HG02884 (cell line): ENCODE data around the gene RBM20.
"Not testable (repeated sequence)": the region's sequence is repeated elsewhere in the genome, so short reads cannot be mapped to it uniquely, and the experiment has no call there.

Source experiments
- ATAC-seq: cut with Tn5 transposase; IDR thresholded peaks from one replicate; pipeline ENCODE4 v1.9.1; 2021; ENCODE audit warnings: mild to moderate bottlenecking, moderate library complexity; ENCODE audit not compliant: unreplicated experiment

RBM20 gene

GRCh38 chr10:110643653-110644597 lies at the start of gene RBM20:
Gene RBM20 (plus strand): TSS chr10:110644336. CDS start chr10:110644455, 119 bp downstream.
- ATAC-seq, result no peak

DNA sequence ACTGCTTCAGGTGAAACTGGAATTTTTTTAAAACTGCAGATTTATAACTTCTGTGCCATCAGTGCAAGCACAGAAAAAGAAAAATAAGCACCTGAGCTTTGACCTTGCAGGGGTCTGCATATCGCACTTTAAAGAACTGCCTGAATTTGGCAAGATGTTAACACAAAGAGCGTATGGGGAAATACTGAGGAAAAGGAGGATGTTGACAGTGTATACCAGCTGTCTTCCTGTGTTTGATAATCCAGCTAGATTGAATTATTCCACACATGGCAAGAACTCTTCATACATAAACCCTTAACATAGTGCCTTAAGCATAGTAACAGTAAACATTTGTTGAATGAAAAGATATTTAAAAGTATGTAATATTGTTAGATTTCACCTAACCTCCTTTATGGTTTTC lies 46.7 kb upstream of the RBM20 start:
- ATAC-seq, result no peak

DNA sequence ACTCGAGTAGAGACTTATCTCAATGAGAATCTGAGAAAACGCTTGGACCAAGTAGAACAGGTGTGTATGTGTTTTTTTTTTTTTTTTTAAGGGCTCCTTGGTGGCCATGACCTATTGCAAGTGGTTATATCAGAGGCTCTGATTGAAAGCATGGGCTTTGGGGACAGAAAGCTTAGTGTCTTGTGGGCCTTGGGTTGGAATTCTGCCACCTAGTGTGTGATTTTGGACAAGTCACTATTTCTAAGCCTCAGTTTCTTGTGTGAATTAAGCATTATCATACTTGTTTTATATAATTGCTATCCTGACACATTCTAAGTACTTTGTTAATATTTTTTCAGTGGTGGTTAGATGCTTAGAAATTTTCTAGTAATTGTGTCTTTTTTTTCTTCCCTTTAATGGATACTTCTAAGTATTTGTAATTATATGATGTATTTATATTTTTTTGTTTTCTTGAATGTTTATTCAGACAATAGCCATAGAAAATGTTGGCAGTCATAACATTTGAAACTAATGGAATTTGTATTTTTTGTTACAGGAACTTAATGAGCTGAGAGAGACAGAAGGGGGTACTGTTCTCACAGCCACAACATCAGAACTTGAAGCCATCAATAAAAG lies 43.5 kb upstream of the RBM20 start:
- ATAC-seq, result peak; percentile 57

DNA sequence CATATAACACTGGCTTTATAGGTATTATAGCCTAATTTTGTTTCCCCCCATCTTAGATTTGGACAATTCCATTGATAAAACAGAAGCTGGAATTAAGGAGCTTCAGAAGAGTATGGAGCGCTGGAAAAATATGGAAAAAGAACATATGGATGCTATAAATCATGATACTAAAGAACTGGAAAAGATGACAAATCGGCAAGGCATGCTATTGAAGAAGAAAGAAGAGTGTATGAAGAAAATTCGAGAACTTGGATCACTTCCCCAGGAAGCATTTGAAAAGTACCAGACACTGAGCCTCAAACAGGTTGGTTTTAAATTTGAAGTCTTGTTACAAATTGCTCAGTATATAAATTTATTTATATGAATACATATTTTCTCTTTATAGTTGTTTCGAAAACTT lies 42.6 kb upstream of the RBM20 start:
- ATAC-seq, result no peak

DNA sequence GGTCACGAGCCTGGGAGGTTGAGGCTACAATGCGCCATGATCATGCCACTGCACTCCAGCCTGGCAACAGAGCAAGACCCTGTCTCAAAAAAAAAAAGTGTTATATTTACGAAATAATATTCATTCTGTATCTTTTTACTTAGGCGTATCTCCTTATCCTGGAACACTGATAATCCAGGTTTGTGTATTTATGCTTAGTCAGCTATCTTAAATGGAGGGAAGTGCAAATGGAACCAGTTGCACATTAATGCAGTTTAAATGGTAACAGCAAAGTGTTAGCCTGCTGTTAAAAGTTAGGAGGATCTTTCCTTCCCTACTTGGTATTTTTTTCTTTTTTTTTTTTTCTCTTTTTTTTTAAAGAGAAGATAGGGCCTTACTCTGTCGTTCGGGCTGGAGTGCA lies 36.0 kb upstream of the RBM20 start:
- ATAC-seq, result no peak

GRCh38 chr10:110609605-110610004 lies 34.5 kb upstream of the RBM20 start:
- no peak for ATAC-seq

DNA sequence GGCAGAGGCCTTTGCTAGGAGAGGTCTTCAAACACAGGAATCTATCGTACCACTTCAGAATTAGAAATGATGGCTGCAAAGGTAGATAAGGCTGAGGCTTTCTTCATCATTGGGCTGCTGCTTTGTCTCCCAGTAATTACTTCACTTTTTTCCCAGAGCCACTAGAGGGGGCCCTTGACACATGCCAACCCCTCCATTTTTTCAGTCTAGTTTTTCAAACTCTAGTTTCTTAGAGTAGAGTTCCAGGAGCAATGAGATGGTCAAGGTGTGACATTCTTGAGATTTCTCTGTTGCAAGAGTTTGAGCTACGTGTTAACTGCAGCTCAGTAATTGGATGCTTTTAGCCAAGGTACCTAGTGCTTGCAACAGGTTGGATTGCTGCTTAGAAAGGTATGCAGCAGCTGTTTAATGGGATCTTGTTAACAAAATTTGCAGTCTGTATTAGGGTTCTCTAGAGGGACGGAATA lies 33.8 kb upstream of the RBM20 start:
- peak; percentile 29 for ATAC-seq

DNA sequence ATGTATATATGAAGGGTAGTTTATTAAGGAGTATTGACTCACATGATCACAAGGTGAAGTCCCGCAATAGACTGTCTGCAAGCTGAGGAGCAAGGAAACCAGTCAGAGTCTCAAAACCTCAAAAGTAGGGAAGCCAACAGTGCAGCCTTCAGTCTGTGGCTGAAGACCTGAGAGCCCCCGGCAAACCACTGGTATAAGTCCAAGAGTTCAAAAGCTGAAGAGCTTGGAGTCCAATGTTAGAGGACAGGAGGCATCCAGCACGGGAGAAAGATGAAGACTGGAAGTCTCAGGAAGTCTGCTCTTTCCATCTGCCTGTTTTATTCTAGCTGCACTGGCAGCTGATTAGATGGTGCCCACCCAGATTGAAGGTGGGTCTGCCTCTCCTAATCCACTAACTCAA lies 33.4 kb upstream of the RBM20 start:
- ATAC-seq, result not testable (repeated sequence)

- ATAC-seq, result no peak
These were observed 32.0 kb upstream of the RBM20 start for GRCh38 chr10:110612087-110612486.

DNA sequence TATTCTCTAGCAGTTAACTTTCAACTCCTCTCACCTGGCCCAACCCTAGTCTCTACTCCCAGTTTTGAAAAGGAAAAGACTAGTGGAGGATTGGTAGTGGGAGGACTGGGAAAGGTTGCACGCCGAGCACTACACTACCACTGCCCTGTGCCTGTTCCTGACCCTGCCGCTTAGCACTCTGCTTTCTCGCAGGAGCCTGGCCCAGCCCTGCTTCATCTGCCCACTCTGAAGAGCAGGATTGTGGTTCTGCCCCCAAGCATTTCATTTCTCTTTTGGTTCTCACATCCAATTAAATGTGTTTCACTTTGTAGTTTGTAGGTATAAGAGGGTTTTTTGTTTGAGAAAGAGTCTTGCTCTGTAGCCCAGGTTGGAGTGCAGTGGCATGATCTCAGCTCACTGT lies 31.5 kb upstream of the RBM20 start:
- ATAC-seq, result no peak

- ATAC-seq, result peak; percentile 27
These were observed 30.7 kb upstream of the RBM20 start for GRCh38 chr10:110613341-110613995.

DNA sequence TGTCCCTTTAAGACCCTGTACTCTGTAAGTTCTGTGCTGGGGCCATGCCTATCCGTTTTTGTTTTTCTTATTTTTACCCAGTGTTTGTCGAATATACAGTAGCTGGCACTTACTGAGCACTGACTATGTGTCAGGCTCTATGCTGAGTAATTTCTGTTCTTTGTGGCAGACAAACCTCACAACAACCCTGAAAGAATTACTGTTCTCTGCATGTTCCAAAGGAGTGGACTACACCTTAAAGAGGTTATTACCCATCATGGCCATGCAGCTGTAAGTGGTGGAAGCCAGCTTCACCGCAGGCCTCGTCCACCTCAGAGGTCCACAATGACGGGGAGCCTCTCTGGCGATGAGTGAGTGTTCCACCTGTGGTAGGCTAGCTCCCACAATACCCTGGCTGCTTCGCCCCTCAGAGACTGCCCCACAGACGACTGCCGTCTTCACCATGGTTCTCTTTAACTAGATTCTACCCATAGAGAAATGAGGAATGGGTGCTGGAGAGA lies 30.1 kb upstream of the RBM20 start:
- ATAC-seq, result peak; percentile 59

GRCh38 chr10:110615057-110615747 lies 28.9 kb upstream of the RBM20 start:
- ATAC-seq, result no peak

- ATAC-seq, result no peak
These were observed 27.6 kb upstream of the RBM20 start for GRCh38 chr10:110616493-110617033.

DNA sequence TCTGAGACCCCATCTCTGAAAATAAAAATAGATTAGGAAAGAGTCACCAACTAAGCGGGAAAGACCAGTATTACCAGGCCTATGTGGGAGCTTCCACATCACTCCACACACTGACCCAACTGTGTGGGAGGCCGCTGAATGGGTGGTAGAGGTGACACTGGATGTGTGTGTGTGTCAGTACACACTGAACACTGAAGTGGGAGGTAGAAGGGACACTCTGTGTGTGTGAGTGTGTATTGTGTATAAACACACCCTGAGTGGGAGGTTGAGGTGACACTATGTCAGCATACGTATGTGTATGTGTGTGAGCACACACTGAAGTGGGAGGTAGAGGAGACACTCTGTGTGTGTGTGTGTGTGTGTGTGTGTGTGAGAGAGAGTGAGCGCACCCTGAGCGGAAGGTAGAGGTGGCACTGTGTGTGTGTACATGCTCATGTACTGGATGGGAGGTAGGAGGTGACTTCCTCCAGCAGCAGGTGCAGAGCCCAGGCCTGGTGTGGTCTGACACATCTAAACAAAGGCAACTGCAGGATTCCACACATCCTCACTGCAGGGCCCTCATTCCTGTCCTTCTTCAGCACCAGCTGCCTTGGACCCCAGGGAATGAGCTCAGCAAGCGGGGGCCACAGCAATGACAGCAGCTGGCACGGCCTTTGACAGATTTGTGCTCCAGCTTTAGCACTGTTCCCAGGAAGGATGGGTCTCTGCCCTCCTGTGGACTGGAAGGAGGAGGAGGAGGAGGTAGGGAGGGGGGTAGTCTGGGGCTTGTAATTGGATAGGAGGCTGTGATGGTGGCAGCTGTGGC lies 26.5 kb upstream of the RBM20 start:
- no peak for ATAC-seq

- ATAC-seq, result no peak
These were observed 25.9 kb upstream of the RBM20 start for GRCh38 chr10:110618230-110618610.

DNA sequence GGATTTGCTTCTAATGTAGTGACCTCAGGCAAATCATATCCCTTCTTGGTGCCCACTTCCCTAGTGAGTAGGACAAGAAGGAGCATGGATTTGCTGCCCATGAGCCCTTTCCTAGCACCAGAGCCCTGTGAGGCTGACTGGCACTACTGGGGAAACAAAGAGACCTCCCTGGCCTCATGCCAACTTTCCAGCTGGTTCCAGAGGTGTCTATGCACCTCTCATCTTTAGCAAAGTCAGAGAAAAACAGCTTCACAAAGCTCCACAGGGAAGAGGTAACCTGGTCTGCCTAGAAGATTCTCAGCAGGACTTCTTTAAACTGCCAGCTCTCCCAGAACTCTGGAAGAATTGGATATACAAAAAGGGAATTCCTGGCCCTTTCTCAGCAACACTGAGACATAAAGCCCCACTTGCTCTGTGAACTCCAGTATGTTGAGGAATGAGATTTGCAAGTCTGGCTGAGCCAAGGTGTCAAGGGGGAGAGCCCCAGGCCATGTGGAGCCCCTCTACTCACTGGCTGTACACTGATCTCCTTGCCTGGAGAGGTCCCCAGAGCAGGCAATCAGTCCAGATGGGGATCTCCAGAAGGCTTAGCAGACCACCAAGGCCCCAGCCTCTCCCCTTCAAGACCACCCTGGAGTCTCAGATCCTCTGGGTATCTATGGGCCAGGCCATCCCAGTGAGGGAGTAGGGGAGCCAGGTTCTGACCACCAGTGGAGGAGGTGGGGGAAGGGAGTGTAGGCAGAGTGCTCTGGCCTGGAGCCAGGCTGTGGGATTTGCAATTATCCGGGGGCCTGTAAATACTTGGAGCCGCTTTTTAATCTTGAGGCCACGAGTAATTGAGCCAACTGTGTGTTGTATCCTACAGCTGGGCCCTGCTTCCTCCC lies 24.4 kb upstream of the RBM20 start:
- no peak for ATAC-seq

GRCh38 chr10:110620398-110620719 lies 23.8 kb upstream of the RBM20 start:
- no peak for ATAC-seq

- ATAC-seq, result not testable (repeated sequence)
These were observed 20.8 kb upstream of the RBM20 start for GRCh38 chr10:110623316-110623715.
